Uterus (tissue), 4 donors: ENCODE measurements around the gene PEX10. TPM values are rescaled to one million over a fixed set of nuclear protein-coding genes. Genes with fewer than 3 reads are reported as not detected.

Experiments used
- DNase-seq, 2 donors: peaks; one replicate each; pipeline ENCODE4 v3.0.0-alpha.2; 2019 to 2020
- H3K27ac ChIP-seq, 2 donors: fragments of 200-600 bp; sonication (generic); 1 replicate in 1 of 2; 2 replicates in 1 of 2; pipeline ENCODE4 v1.5.1; 2016 to 2018
- H3K27me3 ChIP-seq, 2 donors: fragments of 200-600 bp; sonication (generic); one replicate each; pipeline ENCODE4 v1.5.1; 2018 to 2019; ENCODE audit warnings: control low read depth in 1 of 2
- H3K36me3 ChIP-seq, 2 donors: fragments of 200-600 bp; sonication (generic); one replicate each; pipeline ENCODE4 v1.5.1; 2019; ENCODE audit warnings: control low read depth in 1 of 2
- H3K4me1 ChIP-seq, 2 donors: fragments of 200-600 bp; sonication (generic); one replicate each; pipeline ENCODE4 v1.5.1; 2018 to 2019; ENCODE audit warnings: control low read depth in 1 of 2
- H3K4me3 ChIP-seq, 2 donors: fragments of 200-600 bp; sonication (generic); 1 replicate in 1 of 2; 2 replicates in 1 of 2; pipeline ENCODE4 v1.5.1; 2018 to 2019; ENCODE audit warnings: mild to moderate bottlenecking in 1 of 2
- H3K9me3 ChIP-seq, 2 donors: fragments of 200-600 bp; sonication (generic); one replicate each; pipeline ENCODE4 v1.5.1; 2019; ENCODE audit warnings: control low read depth in 1 of 2
- POLR2A ChIP-seq, 2 donors: fragments of 450-650 bp; IDR thresholded peaks; one replicate each; pipeline ENCODE4 v1.6.1; 2016; ENCODE audit warnings: antibody characterized with exemption in 2 of 2, mild to moderate bottlenecking in 1 of 2, moderate library complexity in 1 of 2
- intact Hi-C: fragments of 100-400 bp; cut with DNase I; formaldehyde crosslinking; loops from one replicate; pipeline ENCODE4 v1.15.1; 2023; ENCODE audit warnings: low total_unique reads
- total RNA-seq, 4 donors: library from RNA; depleted of rRNA in 3 of 4; stranded (reverse); fragments of >200 nt in 3 of 4; gene quantifications; one replicate each; pipeline versions ENCODE4 v1.1.0 to v1.2.4, GENCODE V29; 2014 to 2023
- TF ChIP-seq, protein P1 (sequence below), 4 experiments: fragments of 200-600 bp in 2 of 4; fragments of 450-650 bp in 2 of 4; sonication (generic) in 2 of 4; IDR thresholded peaks; one replicate each; pipeline ENCODE4 v1.5.1; 2016 to 2019; ENCODE audit warnings: antibody characterized with exemption in 4 of 4, mild to moderate bottlenecking in 2 of 4, moderate library complexity in 1 of 4
- donor health status: DM: yes; HTN: yes; CAD: no.

Gene PEX10
- total RNA-seq, 4 donors from 2014 or later: 0.77 to 23.6 (median 13.2) TPM

DNA sequence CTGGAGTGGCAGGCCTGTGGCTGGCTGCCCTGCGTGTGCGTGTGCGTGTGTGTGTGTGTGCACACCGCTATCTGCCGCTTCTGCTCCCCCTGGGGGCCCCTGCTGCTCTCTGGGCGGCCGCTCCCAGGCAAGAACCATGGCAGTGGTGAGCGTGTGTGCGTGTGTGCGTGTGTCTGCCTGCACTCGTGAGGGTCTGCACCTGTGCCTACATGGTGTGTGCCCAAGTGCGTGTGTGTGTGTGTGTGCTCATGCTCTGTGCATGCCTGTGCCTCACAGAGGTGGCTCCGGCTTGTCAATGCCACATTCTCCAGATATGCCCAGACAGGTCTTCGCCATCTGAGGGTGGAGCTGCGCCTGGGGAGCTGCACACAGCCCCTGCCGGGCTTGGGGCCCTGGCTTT, 18.7 kb upstream of the PEX10 start:
- intact Hi-C loops: no loop called here
- no peak overlapping the region for H3K27ac ChIP-seq
- no peak overlapping the region for H3K4me3 ChIP-seq
- no peaks in the 10 kb centered on the region for H3K27me3 ChIP-seq
- H3K4me1 ChIP-seq: no peaks in the 10 kb centered on the region
- no peak for TF ChIP-seq POLR2A (IDR thresholded peaks at IDR 0.05)
- TF ChIP-seq, protein P1, sequence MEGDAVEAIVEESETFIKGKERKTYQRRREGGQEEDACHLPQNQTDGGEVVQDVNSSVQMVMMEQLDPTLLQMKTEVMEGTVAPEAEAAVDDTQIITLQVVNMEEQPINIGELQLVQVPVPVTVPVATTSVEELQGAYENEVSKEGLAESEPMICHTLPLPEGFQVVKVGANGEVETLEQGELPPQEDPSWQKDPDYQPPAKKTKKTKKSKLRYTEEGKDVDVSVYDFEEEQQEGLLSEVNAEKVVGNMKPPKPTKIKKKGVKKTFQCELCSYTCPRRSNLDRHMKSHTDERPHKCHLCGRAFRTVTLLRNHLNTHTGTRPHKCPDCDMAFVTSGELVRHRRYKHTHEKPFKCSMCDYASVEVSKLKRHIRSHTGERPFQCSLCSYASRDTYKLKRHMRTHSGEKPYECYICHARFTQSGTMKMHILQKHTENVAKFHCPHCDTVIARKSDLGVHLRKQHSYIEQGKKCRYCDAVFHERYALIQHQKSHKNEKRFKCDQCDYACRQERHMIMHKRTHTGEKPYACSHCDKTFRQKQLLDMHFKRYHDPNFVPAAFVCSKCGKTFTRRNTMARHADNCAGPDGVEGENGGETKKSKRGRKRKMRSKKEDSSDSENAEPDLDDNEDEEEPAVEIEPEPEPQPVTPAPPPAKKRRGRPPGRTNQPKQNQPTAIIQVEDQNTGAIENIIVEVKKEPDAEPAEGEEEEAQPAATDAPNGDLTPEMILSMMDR (IDR thresholded peaks at IDR 0.05): no peak
- H3K36me3 ChIP-seq: no peaks in the 10 kb centered on the region
- no peaks in the 10 kb centered on the region for H3K9me3 ChIP-seq
- no peak for DNase-seq

DNA sequence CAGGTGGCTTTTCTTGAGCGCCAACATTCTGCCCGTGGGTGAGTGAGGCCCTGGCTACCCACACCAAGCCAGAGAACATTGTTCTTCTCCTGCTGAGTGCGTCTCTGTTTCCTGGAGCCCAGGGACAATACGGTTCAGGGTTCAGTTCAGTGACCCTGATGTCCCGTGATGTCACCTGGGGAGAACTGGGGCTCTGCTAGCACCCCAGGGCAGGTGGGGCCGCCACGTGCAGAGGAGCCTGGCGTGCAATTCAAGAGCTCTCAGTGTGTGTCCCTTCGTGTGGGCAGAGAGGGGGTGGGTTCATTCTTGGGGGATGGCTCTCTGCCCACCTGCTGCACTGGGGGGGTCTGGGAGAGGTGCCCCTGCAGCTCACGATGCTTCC, 18.2 kb upstream of the PEX10 start:
- H3K4me3 ChIP-seq: no peak overlapping the region

DNA sequence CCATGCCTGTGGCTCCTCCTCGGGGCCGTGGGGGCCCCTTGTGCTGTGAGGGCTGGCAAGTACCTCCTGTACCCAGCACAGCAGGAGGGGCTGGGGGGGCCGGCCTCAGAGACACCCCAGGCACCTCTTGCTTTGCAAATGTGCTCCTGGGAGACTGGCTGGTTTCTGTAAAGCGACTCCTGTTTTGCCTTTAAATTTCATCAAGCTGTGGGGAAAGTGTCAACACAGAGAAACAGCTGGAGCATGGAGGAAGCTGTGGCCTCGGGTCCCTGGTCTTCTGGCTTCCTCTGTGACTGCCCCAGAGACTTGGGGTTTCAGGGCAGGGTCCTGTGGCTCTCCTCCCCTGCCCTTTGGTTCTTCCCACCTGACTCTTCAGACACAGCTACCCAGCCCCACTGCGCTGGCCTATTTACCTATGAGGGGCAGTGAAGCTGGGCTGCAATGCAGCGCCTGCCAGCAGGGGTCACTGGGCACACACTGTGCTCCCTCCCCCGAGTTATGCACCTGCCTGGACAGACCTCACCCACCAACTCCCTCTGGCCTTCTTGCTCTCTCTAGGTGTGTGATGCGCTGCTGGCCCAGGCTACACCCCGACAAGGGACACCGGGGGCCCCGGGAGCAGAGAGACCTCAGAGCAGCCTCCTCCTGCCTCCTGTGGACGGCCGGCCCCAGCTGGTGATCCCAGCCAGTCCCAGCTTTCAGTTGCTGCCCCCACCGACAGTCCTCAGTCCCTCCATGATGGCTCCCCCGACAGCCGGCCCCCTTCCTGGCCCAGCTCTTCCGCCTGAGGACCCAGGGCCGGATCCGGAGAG, 17.6 kb upstream of the PEX10 start:
- no peaks in the 10 kb centered on the region for H3K36me3 ChIP-seq
- H3K27me3 ChIP-seq: no peaks in the 10 kb centered on the region
- no peak overlapping the region for H3K4me3 ChIP-seq

More for the DNA sequence above, 18.2 kb upstream of the PEX10 start:
- Histone ChIP-seq H3K4me1 (no peaks in the 10 kb centered on the region), H3K36me3 (no peaks in the 10 kb centered on the region), H3K27ac (no peak overlapping the region), H3K9me3 (no peaks in the 10 kb centered on the region), H3K27me3 (no peaks in the 10 kb centered on the region)
- intact Hi-C loops: no loop called here
- DNase-seq: no peak
- TF ChIP-seq, protein P1 (IDR thresholded peaks at IDR 0.05): no peak
- no peak for TF ChIP-seq POLR2A (IDR thresholded peaks at IDR 0.05)

DNA sequence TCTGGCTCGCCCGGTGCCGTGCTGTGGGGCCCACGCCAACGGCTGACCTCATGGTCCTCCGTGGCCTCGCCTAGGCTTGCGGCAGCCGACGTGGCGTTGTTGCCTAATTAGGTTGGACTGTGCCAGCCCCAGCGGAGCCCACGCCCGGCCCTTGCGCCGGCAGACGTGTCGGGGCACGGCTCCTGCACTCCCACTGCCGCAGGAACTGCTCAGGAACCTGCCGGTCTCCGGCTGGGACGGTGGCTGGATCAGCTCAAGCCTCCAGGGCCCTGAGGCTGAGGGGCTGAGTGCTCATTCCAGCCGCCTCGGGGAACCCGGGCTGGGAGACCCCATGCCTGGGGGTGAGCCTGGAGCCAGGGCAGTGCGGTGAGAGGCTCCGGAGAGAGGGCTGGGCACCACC, 16.1 kb upstream of the PEX10 start:
- Histone ChIP-seq H3K36me3 (no peaks in the 10 kb centered on the region), H3K27me3 (no peaks in the 10 kb centered on the region), H3K4me3 (no peak overlapping the region), H3K9me3 (no peaks in the 10 kb centered on the region), H3K4me1 (no peaks in the 10 kb centered on the region), H3K27ac (no peak overlapping the region)
- intact Hi-C loops: no loop called here
- DNase-seq: no peak
- no peak for TF ChIP-seq POLR2A (IDR thresholded peaks at IDR 0.05)
- TF ChIP-seq, protein P1 (IDR thresholded peaks at IDR 0.05): no peak

More for the DNA sequence above, 17.6 kb upstream of the PEX10 start:
- DNase-seq: no peak
- no peak for TF ChIP-seq POLR2A (IDR thresholded peaks at IDR 0.05)
- TF ChIP-seq, protein P1 (IDR thresholded peaks at IDR 0.05): no peak
- H3K9me3 ChIP-seq: no peaks in the 10 kb centered on the region
- intact Hi-C loops: no loop called here
- no peak overlapping the region for H3K27ac ChIP-seq
- no peaks in the 10 kb centered on the region for H3K4me1 ChIP-seq

DNA sequence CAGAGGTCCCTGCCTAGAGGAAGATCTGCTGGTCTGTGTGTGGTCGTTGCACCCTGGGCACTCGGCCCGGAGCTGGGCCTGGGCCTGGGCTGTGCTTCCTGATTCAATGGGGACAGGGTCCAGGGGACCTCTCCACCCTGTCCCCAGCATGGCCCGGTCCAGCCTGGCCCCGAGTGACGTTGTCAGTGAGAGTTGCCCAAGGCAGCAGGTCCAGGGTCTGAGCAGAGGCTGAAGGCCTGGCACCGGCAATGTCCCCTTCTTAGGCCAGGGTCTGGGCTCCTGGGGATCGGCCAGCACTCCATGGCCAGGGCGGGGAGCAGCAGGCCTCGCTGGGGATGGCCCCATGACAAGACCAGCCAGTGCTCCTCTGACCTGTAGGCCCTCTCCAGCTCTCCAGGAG, 15.6 kb upstream of the PEX10 start:
- TF ChIP-seq, protein P1 (IDR thresholded peaks at IDR 0.05): no peak
- no peak for TF ChIP-seq POLR2A (IDR thresholded peaks at IDR 0.05)
- no peaks in the 10 kb centered on the region for H3K4me1 ChIP-seq
- H3K4me3 ChIP-seq: no peak overlapping the region
- H3K27ac ChIP-seq: no peak overlapping the region
- no peaks in the 10 kb centered on the region for H3K9me3 ChIP-seq
- H3K27me3 ChIP-seq: no peaks in the 10 kb centered on the region
- intact Hi-C loops: no loop called here
- no peaks in the 10 kb centered on the region for H3K36me3 ChIP-seq
- DNase-seq: no peak
